CMK (cell line): Measurements from ENCODE around the gene RBMX.
"Not testable (repeated sequence)": the region's sequence is repeated elsewhere in the genome, so short reads cannot be mapped to it uniquely, and the experiment has no call there.

Source experiments
- DNase-seq: peaks from one replicate; pipeline ENCODE4 v3.0.0-alpha.2; 2010; ENCODE audit warnings: low read depth

RBMX gene

DNA sequence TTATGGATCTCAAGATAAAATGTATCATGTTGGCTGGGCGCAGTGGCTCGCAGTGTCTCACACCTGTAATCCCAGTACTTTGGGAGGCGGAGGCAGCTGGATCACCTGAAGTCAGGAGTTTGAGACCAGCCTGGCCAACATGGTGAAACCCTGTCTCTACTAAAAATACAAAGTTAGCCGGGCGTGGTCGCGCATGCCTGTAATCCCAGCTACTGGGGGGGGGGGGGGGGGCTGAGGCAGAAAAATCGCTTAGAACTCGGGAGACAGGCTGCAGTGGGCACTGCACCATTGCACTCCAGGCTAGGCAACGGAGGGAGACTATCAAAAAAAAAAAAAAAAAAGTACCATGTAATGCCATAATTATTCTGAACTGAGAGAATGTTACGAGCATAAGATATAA, 2.1 kb downstream of the RBMX start:
- no peak for DNase-seq

DNA sequence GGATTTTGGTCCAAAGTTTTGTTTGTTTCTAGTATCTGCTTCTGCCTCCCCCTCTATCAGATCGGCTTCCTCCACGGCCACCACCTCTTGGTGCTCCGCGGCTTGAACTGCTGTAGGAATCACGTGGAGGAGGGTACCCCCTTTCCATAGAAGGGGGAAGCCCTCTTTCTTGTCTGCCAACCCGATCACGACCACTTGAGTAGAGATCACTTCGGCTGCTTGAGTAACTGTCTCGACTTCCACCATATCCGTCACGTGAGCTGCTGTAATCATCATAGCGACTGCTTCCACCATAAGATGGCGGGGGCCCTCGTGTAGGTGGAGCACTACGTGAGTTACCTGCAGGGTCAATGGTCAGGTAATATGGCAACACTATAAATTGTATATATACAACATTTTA, 6.4 kb downstream of the RBMX start:
- DNase-seq: not testable (repeated sequence)

DNA sequence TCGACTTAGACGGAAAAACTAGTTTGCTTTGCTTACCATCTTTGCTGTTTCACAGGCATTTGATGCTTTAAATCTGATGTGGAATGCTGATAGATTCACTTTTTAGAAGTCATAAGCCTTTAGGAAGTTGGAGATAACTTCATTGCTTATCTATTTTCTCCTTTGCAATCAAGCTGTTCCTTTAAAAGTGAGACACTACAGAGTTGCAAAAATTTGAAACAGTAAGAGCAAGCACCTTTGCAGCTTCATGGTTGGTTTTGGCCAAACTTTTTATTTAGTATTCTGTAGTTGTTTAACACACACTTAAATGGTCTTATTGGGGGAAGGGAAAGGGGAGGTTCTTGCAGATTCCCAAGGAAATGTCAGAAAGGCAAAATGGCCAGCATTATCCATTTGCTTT, 7.3 kb downstream of the RBMX start:
- DNase-seq: not testable (repeated sequence)

DNA sequence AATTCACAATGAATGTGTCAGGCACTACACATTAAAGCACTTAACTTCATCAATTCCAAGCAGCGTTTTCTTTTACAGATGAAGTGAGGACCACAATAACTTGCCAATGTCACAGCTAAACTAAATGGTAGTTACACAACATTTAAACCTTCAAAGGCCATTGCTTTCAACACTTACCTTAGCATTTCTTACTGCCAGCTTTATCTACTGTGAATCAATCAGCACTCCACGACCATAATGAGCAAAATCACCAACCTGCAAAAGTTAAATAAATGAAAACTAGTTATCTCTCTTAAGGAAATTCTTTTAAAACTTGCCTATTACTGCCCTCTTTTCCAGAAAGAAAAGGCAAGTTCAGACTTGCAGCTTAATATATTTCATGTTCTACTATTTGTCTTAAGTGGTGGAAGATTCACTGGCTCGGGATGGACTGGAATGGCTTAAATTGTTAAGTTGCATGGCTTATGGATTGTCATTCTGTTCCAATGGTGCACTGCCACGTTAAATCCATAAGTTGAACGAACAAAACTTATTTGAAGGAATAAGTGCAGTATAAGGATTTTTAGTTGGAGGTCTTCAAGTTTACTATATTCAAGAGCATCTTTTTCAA, 8.3 kb downstream of the RBMX start:
- DNase-seq: no peak

DNA sequence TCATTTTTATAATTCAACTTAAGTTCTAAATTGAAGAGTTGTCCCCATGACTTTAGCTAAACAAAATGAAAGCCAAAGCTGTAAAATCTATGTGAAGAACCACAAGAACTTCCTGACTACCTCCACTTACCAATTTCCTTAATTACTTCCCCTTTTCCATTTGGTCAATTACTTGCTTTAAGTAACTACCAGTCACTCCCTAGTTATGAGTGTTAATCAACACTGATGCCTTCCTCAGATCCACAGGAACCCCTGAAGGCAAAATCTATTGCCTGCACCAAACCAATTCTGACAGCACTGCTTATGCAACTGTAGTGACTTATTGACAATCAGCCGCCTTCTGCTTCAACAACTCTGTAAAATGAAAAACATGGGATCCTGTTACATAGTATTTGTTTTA, 10.5 kb downstream of the RBMX start:
- DNase-seq: no peak

DNA sequence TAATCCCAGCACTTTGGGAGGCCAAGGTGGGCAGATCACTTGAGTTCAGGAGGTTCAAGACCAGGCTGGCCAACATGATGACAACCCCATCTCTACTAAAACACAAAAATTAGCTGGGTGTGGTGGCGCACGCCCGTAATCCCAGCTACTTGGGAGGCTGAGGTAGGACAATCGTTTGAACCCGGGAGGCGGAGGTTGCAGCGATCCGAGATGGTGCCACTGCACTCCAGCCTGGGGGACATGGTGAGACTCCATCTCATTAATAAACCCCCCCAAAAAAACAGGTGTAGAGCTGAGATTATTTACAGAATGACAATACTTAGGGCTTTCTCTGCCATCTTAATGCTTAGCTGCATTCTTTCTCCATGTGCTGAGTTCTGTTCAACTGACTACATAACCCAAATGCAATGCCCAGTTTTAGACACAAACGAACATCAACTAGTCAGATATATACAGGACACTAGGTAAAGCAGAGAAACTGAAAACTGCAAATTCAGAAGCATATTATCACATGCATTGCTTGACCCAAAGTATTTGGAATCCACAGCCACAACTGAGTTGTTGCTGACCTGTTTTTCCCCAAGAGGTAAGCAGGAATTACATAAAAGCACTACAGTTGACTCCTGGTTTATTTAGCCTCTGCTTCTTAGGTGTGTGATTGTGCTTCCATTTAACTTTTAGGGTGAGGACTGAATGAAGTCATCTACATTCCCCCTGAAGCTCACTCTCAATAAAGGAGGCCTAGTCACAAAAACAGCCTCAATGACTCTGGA, 12.1 kb downstream of the RBMX start:
- no peak for DNase-seq

DNA sequence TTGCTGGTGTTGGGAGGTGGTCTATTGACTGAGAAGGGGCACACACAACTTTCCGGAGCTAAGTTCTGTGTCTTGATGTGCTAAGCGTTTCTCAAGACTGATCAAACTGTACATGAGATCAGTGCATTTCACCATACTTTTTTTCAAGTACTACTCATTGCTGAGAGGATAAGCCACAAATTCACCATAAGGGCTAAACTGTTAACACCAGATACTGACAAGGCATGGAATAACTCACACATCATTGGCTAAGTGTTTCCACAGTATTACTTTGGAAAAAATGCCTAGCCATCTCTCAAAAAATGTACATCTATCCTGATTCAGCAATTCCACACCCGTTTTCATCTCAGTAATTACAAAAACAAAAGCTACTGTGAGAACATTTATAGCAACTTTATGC, 13.0 kb downstream of the RBMX start:
- no peak for DNase-seq

DNA sequence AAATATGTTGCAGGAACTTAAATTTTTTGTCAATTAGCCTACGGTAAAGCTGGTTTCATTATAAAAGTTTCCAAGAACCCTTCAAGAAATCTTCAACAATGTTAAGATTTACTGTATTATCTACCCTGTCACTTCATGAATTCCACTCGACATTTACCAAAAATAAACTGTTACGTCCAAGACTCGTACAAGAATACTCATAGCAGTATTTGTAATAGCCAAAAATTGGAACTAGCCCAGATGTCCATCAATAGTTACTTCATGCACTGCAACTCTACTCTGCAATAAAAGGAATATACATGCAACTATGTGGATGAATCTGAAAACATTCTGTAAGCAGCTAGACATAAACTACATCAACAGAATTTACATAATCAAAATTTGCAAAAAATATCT, 13.4 kb downstream of the RBMX start:
- no peak for DNase-seq

DNA sequence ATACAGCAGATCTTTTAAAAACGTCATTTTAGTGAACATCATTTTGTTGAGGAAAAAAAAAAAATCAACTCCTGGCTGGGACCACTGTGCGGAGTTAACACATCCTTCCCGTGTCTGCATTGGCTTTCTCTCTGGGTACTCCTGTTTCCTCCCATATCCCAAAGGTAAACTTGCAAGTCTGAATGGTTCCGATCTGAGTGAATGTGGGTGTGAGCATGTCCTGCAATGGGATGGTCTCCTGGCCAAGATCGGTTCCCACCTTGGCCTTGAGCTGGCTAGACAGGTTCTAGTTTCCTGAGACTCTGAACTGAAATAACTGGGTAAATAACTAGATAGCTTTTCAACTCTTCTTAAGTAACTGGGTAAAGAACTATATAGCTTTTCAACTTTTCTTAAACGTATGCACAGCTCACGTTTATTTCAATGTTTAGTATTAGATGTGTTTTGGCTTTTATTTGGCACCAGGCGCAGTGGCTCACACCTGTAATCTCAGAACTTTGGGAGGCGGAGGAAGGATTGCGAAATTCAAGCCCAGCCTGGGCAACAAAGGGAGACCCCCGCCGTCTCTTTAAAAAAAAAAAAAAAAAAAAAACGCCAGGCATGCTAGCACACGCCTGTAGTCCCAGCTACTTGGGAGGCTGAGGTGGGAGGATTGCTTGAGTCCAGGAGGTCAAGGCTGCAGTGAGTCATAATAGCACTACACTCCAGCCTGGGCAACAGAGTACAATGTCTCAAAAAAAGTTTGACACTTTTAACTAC, 14.0 kb downstream of the RBMX start:
- DNase-seq: no peak

DNA sequence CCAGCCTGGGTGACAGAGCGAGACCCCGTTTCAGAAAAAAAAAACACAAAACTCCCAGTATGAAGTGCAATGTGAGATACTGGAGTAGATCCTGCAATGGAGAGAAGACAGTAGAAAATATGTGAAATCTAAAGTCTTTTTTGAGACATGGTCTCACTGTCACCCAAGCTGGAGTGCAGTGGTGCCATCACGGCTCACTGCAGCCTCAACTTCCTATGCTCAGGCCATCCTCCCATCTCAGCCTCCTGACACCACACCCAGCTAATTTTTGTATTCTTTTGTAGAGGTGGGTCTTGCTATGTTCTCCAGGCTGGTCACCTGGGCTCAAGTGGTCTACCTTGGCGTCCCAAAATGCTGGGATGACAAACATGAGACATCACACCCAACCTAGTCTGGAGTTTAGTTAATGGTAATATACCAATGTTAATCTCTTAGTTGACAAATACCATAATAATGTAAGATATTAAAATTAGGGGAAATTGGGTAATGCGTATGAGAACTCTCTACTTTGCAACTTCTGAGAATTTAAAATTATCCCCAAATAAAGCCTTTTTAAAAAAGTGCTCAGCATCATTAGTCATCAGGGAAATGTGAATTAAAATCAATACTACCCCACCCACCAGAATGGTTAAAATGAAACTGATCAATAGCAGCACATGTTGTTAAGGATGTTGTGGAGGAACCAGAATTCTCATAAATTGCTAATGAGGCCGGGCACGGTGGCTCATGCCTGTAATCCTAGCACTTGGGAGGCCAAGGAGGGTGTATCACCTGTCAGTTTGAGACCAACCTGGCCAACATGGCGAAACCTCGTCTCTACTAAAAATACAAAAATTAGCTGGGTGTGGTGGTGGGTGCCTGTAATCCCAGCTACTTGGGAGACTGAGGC, 15.0 kb downstream of the RBMX start:
- no peak for DNase-seq

DNA sequence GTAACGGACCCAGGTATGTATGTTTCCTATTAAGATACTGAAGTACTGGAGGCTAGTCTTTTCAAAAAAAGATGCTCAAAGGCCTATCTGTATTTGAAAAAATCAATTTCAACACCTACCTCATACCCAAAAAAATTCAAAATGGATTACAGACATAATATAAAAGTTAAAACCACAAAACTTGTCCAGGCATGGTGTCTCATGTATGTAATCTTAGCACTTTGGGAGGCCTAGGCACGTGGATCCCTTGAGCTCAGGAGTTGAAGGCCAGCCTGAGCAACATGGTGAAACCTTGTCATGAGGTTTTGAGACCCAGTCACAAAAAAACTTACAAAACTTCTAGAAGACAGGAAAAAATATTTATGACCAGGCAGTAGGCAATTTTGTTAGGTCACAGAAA, 16.7 kb downstream of the RBMX start:
- no peak for DNase-seq

DNA sequence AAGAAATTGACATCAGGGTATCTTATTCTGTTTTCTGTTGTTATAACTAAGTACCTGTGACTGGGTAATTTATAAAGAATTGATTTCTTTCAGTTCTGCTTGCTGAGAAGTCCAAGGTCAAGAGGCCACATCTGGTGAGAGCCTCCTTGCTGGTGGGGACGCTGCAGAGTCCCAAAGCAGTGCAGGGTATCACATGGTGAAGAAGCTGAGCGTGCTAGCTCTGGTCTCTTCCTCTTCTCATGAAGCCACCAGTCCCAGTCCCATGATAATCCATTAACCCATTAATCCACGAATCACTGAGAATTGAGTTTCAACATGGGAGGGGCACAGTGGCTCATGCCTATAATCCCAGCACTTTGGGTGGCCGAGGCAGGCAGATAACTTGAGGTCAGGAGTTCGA, 18.0 kb downstream of the RBMX start:
- DNase-seq: no peak

DNA sequence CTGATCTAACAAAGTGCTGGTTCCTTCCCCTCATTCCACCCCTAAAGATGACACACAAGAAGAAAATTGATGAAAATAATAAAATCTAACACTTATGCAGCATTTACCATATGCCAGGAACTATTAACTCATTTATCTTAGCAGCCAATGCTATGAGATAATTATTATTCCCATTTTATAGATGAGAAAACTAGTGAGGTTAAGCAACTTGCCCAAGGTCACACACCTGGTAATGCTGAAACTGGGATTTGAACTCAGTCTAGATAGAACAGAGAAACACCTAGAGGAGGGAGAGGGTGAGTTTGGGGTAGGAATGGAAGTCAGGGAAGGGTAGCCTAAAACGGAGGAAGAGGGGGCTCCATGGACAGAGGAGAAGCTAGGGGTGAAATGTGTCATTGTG, 18.6 kb downstream of the RBMX start:
- DNase-seq: no peak

DNA sequence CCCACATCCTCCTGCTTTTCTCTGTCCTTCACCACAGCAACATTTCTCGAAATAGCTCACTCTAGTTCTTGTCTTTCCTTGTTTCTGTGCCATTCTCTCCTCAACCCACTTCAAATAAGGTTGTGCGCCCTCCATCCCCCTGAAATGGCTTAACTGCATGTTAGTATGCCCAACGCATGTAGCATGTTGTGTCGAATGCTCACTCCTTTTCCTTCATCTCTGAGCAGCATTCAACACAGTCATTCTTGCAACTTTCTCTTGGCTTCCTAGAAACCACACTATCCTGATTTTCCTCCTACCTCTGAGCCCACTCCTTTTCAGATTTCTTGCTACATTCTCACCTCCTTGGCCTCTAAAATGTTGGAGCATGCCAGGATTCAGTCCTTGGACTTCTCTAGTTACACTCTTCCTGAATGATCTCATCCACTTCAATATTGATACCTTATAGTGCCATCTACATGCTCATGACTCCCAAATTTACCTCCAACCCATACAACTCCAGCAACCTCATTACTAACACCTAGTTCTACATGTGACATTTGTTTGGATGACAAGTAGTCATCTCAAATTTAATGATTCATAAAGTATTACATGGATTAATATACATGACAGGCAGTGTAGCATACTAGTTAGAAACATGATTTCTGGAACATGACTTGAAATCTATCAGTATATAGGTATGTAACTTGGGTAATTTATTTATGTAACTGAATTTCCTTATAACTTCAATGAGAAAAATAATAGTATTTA, 22.3 kb downstream of the RBMX start:
- no peak for DNase-seq

DNA sequence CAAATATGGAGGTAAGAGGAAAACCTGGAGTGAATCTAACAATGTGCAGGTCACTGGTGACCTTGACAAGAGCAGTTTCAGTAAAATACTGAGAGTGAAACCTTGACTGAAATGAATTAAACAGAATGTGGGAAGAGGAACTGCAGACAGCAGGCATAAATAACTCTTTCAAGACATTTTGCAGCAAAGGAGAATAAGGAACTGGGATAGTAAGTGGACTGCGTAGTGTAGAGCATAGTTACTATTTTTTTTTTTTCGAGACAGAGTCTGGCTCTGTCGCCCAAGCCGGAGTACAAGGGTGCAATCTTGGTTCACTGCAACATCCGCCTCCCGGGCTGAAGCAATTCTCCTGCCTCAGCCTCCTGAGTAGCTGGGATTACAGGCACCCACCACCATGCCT, 24.0 kb downstream of the RBMX start:
- no peak for DNase-seq

DNA sequence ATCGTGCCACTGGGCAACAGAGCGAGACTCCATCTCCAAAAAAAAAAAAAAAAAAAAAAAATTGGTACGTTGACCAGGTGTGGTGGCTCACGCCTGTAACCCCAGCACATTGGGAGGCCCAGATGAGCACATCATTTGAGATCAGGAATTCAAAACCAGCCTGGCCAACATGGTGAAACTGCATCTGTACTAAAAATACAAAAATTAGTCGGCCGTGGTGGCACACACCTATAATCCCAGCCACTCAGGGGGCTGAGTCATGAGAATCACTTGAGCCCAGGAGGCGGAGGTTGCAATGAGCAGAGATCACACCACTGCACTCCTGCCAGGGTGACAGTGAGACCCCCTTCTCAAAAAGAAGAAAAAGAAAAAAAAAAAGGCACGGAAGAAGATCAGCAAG, 24.5 kb downstream of the RBMX start:
- no peak for DNase-seq

DNA sequence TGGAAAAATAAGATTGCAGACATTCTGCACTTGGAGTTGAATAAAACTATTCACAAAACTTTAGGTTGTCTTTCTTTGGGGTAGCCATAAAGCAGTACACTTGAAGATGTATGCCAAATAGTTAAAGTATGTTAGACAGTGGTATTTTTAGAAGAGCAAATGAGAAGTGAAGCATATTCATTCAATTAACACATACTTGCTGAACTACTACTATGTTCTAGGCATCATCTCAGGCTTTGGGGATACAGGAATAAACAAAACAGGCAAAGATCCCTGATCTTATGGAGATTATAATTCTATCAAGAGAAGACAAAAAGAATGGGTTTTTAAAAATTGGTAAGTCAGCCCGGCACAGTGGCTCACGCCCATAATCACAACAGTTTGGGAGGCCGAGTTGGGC, 29.0 kb downstream of the RBMX start:
- no peak for DNase-seq

DNA sequence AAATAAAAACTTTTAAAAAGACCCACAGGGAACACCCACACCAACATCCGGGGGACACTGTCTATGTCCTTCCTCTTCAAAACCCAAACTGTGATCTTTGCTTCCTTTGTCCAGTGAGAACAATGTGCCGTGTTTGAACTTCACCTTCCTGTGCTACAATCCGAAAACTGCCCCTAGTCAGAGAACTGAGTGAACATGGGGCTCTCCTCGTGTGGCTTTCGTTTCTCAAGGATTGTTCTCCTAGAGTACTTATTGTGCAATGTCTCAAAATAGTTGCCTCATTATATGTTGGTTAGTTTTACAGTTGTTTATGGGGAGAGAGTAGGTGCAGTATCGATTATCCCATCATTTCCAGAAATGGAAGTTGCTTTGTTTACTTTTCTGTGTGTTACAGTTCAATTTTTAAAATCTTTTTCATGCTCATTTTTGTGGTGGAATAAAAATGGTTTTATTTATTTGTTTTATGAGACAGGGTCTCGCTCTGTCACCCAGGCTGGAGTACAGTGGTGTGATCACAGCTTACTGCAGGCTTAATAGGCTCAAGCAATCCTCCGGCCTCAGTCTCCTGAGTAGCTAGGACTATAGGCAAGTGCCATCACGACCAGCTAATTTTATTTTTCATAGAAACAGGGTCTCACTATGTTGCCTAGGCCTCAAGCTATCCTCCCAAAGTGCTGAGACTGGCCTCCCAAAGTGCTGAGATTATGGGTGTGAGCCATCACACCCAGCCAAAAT, 29.9 kb downstream of the RBMX start:
- no peak for DNase-seq

DNA sequence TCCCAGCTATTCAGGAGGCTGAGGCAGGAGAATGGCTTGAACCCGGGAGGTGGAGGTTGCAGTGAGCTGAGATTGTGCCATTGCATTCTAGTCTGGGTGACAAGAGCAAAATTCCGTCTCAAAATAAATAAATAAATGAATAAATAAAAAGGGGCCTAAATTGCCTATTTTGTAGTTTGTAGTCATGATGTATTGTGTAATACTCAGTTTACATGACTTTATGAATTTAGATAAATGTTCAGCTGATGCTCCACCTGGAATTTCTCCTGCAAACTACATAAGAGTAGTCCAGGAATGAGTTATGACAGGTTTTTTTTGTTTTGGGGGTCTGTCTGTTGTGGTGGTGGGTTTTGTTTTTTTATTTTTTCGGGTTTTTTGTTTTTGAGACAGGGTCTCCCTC, 31.1 kb downstream of the RBMX start:
- no peak for DNase-seq

DNA sequence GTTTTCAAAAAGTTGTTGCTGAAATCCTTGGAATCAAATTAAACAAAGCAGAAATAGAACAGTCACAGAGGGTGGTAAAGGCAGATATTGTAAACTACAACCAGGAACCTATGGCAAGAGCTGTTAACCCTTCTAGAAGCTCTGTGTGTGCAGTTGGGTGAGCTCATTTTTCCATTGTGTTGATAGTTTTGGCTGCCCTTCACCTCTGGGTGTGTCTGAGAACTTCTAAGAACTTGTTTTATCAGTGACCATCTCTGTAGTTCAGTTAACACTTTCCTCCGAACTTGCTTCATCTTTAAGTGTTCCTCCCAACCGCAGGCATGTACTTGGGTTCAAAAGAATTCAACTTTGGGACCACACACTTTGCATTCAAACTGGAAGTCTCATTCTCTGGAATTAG, 32.7 kb downstream of the RBMX start:
- no peak for DNase-seq

DNA sequence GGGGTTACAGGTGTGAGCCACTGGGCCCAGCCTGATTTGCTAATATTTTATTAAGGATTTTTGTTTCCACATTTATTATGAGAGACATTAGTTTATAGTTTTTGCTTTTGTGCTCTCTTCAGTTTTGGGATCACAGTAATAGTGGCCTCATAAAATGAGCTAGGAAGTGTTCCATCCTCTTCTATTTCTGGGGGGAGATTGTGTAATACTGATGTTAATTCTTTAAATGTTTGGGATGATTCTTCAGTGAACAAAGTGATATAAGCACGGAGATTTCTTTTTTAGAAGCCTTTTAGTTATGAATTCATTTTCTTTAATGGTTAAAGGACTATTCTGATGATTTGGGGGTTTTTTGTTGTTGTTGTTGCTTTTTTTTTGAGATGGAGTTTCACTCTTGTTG, 41.3 kb downstream of the RBMX start:
- no peak for DNase-seq
